CD8-positive, alpha-beta memory T cell (primary cell): Measurements from ENCODE around the gene TVP23A. TPM values are rescaled to one million over a fixed set of nuclear protein-coding genes. Genes with fewer than 3 reads are reported as not detected.

Experiments
- CTCF ChIA-PET: fragments of 350-600 bp; sonication (Branson Sonifier 250); formaldehyde crosslinking; loops from one replicate; lab custom pipeline; 2021; ENCODE audit warnings: antibody characterized with exemption; lab: Charles Lee
- POLR2A ChIA-PET: fragments of 350-600 bp; sonication (Branson Sonifier 250); formaldehyde crosslinking; loops from one replicate; lab custom pipeline; 2021; ENCODE audit warnings: antibody characterized with exemption; lab: Charles Lee
- DNase-seq, 5 donors: peaks; one replicate each; pipeline versions ENCODE4 v3.0.0 to v3.0.0-alpha.2; 2020 to 2022; ENCODE audit warnings: mixed read lengths in 1 of 5
- H3K27ac ChIP-seq: one replicate; pipeline ENCODE4 v1.7.0; 2013; ENCODE audit warnings: low read depth, mild to moderate bottlenecking, low read length, moderate library complexity
- H3K27me3 ChIP-seq: 2 replicates; pipeline ENCODE4 v1.7.0; 2013; ENCODE audit warnings: low read length, mild to moderate bottlenecking; ENCODE audit not compliant: insufficient read depth, poor library complexity, severe bottlenecking
- H3K36me3 ChIP-seq: 2 replicates; pipeline ENCODE4 v1.7.0; 2013; ENCODE audit warnings: mild to moderate bottlenecking, low read length, moderate library complexity; ENCODE audit not compliant: insufficient read depth
- H3K4me1 ChIP-seq: 2 replicates; pipeline ENCODE4 v1.7.0; 2013; ENCODE audit warnings: mild to moderate bottlenecking, low read length, moderate library complexity; ENCODE audit not compliant: insufficient read depth
- H3K4me3 ChIP-seq: 2 replicates; pipeline ENCODE4 v1.7.0; 2013; ENCODE audit warnings: mild to moderate bottlenecking, low read length
- H3K9me3 ChIP-seq: 2 replicates; pipeline ENCODE4 v1.7.0; 2013; ENCODE audit warnings: mild to moderate bottlenecking, low read length
- H3K27ac Mint-ChIP-seq, 8 donors: one replicate each; pipeline ENCODE4 v1.8.0; 2020 to 2021; ENCODE audit warnings: mixed read lengths in 8 of 8, mild to moderate bottlenecking in 6 of 8, inconsistent platforms in 3 of 8, moderate library complexity in 3 of 8
- H3K27me3 Mint-ChIP-seq, 2 donors: one replicate each; pipeline ENCODE4 v1.8.0; 2020 to 2021; ENCODE audit warnings: mixed read lengths in 2 of 2, mild to moderate bottlenecking in 1 of 2, moderate library complexity in 1 of 2
- H3K36me3 Mint-ChIP-seq, 3 donors: one replicate each; pipeline ENCODE4 v1.8.0; 2020 to 2021; ENCODE audit warnings: mixed read lengths in 3 of 3, inconsistent platforms in 1 of 3, mild to moderate bottlenecking in 1 of 3
- H3K4me1 Mint-ChIP-seq, 3 donors: one replicate each; pipeline ENCODE4 v1.8.0; 2020 to 2021; ENCODE audit warnings: mixed read lengths in 3 of 3, inconsistent platforms in 1 of 3, mild to moderate bottlenecking in 1 of 3
- H3K4me3 Mint-ChIP-seq, 7 donors: one replicate each; pipeline ENCODE4 v1.8.0; 2020 to 2021; ENCODE audit warnings: mixed read lengths in 7 of 7, mild to moderate bottlenecking in 6 of 7, moderate library complexity in 4 of 7, inconsistent platforms in 2 of 7
- H3K9me3 Mint-ChIP-seq, 5 donors: one replicate each; pipeline ENCODE4 v1.8.0; 2020 to 2022; ENCODE audit warnings: mixed read lengths in 5 of 5, mild to moderate bottlenecking in 3 of 5, moderate library complexity in 2 of 5, inconsistent platforms in 1 of 5
- polyA plus RNA-seq: library from polyadenylated mRNA; unstranded; fragments of 300-500 nt; fragmentation: Illumina TruSeq; gene quantifications from one replicate; pipeline ENCODE4 v1.2.3, GENCODE V29; 2021
- total RNA-seq, 2 experiments: library from RNA; stranded (reverse); gene quantifications; one replicate each; pipeline ENCODE4 v1.2.3, GENCODE V29; 2021

The TVP23A gene
- total and polyA plus RNA-seq, 3 experiments from 2014 or later = 0.26 TPM; not detected in 2

DNA sequence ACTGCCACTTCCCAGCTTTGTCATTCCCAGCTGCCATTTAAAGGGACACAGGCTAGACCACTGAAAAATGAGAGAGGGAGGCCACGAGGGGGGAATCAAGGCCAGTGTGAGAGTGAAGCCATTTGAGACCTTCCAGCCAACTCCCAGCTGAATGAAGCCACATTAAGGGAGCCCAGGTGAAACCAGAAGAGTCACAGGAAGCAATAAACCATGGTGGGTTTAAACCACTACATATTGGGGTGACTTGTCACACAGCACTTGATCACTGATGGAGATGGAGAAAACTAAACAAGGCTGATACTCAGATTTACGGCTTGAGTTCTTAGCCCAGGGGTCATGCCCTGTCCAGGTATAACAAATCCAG, 77.8 kb downstream of the TVP23A start:
- peak in 1 of 5 donors; percentile 13 for DNase-seq
- Mint-ChIP-seq H3K36me3 (peaks cover under 1 to 10% (median 6%) of the 10 kb centered on the region in 3 donors), H3K4me1 (peaks cover 32 to 58% (median 50%) of the 10 kb centered on the region in 3 donors), H3K9me3 (no peaks in the 10 kb centered on the region), H3K27ac (peak overlapping the region in 5 of 8 donors; percentile 19 to 67 (median 45)), H3K4me3 (peak overlapping the region in 3 of 7 donors; percentile 4 to 43 (median 8)), H3K27me3 (no peaks in the 10 kb centered on the region)
- Histone ChIP-seq H3K4me3 (no peak overlapping the region), H3K36me3 (no peaks in the 10 kb centered on the region), H3K27ac (no peak overlapping the region), H3K4me1 (peaks cover 24% of the 10 kb centered on the region), H3K27me3 (no peaks in the 10 kb centered on the region), H3K9me3 (no peaks in the 10 kb centered on the region)
- ChIA-PET POLR2A (interaction anchor here (0.6 to 1.0 kb wide), 2 partner anchors 136 to 227 kb away, joined by 3 to 4 read pairs; partner anchors contain the start of gene CIITA), CTCF (interaction anchor here (6.1 kb wide), 1 partner anchor 225 kb away, joined by 63 read pairs; no protein-coding TSS in a partner anchor)

DNA sequence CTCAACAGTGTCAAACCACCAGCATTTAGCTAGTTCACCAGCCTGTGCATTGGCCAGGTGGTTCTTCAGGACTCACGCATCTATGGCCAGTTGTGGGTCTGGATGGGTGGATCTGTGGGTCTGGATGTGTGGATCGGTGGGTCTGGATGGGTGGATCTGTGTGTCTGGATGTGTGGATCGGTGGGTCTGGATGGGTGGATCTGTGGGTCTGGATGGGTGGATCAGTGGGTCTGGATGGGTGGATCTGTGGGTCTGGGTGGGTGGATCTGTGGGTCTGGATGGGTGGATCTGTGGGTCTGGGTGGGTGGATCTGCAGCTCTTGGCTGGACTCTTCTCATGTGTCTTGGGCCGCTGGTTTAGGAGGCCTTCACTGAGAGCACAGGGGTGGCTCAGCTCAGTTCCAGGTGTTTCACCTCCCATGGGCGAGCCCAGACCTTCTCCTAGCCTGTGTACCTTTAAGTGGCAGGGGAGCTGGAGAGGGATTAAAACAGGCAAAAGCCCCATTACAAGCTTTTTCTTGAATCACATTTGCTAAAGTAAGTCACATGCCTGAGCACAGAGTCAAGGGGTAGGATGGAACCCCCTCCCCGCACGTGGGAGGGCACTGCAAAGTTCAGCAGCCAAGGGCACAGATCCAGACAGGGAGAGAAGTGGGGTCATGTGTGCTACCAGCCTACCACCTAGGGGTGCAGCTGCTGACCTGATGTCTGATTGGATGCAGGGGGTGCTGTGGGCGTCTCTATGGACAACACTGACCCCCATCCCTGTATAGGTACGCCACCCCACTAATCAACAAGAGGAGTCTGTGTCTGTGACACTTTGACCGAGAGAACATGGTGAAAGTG, 78.4 kb downstream of the TVP23A start:
- Mint-ChIP-seq H3K4me3 (peak overlapping the region in 1 of 7 donors; percentile 43), H3K36me3 (peaks cover 0 to 6% (median 5%) of the 10 kb centered on the region in 3 donors), H3K4me1 (peaks cover 27 to 52% (median 44%) of the 10 kb centered on the region in 3 donors), H3K9me3 (no peaks in the 10 kb centered on the region), H3K27ac (peak overlapping the region in 4 of 8 donors; percentile 19 to 67 (median 43)), H3K27me3 (no peaks in the 10 kb centered on the region)
- no peaks in the 10 kb centered on the region for H3K27me3 ChIP-seq
- H3K36me3 ChIP-seq = no peaks in the 10 kb centered on the region
- CTCF ChIA-PET = interaction anchor here (1.4 to 6.1 kb wide), 2 partner anchors 225 to 234 kb away, joined by 3 to 63 read pairs; no protein-coding TSS in a partner anchor
- POLR2A ChIA-PET = interaction anchor here (0.5 to 1.0 kb wide), 3 partner anchors 137 to 1649 kb away, joined by 3 to 4 read pairs (median 3); partner anchors contain the start of genes CIITA and HAPSTR1
- no peak for DNase-seq
- H3K9me3 ChIP-seq = no peaks in the 10 kb centered on the region
- no peak overlapping the region for H3K27ac ChIP-seq
- no peak overlapping the region for H3K4me3 ChIP-seq
- H3K4me1 ChIP-seq = peaks cover 24% of the 10 kb centered on the region

DNA sequence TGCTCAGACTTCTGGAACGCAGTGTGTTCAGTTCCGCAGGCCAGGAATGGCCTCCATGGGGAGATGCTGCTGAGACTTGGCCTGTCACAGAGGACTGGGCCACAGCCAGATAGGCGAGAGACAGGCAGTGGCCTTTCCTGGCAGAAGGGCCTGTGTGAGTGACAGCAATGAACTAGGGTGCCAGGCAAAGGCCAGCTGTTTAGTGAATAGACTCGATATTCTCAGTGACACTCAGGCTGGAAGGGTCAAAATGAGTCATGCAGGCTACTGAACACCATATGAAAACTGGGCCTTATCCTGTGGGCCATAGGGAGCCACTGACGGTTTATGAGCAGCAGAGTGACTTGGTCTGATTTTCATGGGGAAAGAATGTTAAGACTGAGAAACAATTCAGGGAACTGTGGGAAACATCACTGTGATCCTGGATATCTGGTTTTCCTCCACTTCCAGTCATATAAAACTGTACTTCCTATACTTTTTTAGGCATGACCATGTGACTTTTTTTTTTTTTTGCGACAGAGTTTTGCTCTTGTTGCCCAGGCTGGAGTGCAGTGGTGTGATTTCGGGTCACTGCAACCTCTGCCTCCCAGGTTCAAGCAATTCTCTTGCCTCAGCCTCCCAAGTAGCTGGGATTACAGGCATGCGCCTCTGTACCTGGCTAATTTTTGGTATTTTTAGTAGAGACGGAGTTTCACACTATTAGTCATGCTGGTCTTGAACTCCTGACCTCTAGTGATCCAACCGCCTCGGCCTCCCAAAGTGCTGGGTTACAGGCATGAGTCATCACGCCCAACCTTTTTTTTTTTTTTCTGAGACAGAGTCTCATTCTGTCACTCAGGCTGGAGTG, 80.1 kb downstream of the TVP23A start:
- Mint-ChIP-seq H3K9me3 (no peaks in the 10 kb centered on the region), H3K36me3 (peaks cover 0 to under 1% (median 0%) of the 10 kb centered on the region in 3 donors), H3K27me3 (no peaks in the 10 kb centered on the region), H3K27ac (peak overlapping the region in 2 of 8 donors; percentile 63 to 79), H3K4me3 (no peak overlapping the region), H3K4me1 (peaks cover 20 to 40% (median 33%) of the 10 kb centered on the region in 3 donors)
- ChIA-PET POLR2A (interaction anchor here (0.6 kb wide), 1 partner anchor 427 kb away, joined by 3 read pairs; no protein-coding TSS in a partner anchor), CTCF (interaction anchor here (1.1 to 6.1 kb wide), 6 partner anchors 7 to 481 kb away, joined by 3 to 63 read pairs (median 7); no protein-coding TSS in a partner anchor)
- no peak overlapping the region for H3K27ac ChIP-seq
- H3K4me3 ChIP-seq = no peak overlapping the region
- H3K27me3 ChIP-seq = no peaks in the 10 kb centered on the region
- H3K9me3 ChIP-seq = no peaks in the 10 kb centered on the region
- H3K36me3 ChIP-seq = no peaks in the 10 kb centered on the region
- DNase-seq = peak in 2 of 5 donors; percentile 19 to 58
- peaks cover 14% of the 10 kb centered on the region for H3K4me1 ChIP-seq

DNA sequence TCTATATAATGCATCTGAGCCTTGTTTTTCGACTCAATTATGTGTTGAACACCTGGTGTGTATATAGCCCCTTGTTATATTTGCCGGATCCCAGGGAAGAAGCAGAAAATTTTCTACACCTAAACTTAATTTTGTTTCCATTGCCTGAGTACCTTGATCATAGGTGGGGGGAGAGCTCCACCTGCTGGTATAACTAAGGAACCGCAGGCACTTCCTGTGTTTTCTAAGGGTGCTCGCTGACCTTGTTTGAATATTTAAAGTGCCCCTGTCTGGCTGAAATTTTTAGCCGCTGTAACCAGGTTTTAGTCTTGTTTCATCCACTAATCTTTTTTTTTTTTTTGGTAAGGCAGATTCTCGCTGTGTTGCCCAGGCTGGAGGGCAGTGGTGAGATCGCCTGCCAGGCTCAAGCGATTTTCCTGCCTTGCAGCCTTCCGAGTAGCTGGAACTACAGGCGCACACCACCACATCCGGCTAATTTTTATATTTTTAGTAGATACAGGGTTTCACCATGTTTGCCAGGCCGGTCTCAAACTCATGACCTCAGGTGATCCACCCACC, 81.4 kb downstream of the TVP23A start:
- Histone ChIP-seq H3K27me3 (no peaks in the 10 kb centered on the region), H3K4me3 (peak overlapping the region; percentile 21), H3K4me1 (peaks cover 10% of the 10 kb centered on the region), H3K27ac (no peak overlapping the region), H3K9me3 (no peaks in the 10 kb centered on the region), H3K36me3 (no peaks in the 10 kb centered on the region)
- ChIA-PET CTCF (interaction anchor here (0.7 to 6.1 kb wide), 12 partner anchors 8 to 990 kb away, joined by 3 to 63 read pairs (median 4); no protein-coding TSS in a partner anchor), POLR2A (interaction anchor here (0.6 to 0.7 kb wide), 4 partner anchors 16 to 935 kb away, joined by 3 to 9 read pairs (median 4); no protein-coding TSS in a partner anchor)
- DNase-seq = peak; percentile 47 to 80 (median 70)
- Mint-ChIP-seq H3K27me3 (no peaks in the 10 kb centered on the region), H3K36me3 (peaks cover 0 to 5% (median 0%) of the 10 kb centered on the region in 3 donors), H3K4me1 (peaks cover 15 to 34% (median 26%) of the 10 kb centered on the region in 3 donors), H3K27ac (peak overlapping the region; percentile 32 to 92 (median 76)), H3K4me3 (peak overlapping the region in 6 of 7 donors; percentile 55 to 81 (median 76)), H3K9me3 (peaks cover 0 to 4% (median 0%) of the 10 kb centered on the region in 5 donors)

DNA sequence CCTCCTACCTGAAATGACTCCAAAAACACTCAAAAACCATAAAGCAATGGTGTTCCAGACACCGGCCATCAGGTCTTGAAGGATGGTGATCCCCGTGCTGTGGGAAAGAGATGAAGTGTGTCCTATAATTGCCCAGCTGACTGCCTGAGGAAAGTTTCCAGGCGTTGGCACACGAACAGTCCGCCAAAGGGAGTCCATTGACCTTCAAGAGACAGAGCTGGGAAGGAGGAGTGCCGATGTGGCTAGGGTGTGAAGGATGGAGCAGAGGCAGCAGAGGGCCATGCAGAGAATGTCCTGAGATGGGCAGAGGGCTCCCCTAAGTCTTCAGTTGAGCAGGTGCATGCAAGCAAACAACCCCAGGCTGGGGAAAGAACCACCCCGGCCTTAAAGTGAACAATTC, 86.8 kb downstream of the TVP23A start:
- Histone ChIP-seq H3K36me3 (no peaks in the 10 kb centered on the region), H3K9me3 (no peaks in the 10 kb centered on the region), H3K4me3 (no peak overlapping the region), H3K27ac (no peak overlapping the region), H3K27me3 (no peaks in the 10 kb centered on the region), H3K4me1 (no peaks in the 10 kb centered on the region)
- ChIA-PET CTCF (interaction anchor here (0.9 to 2.1 kb wide), 2 partner anchors 216 to 218 kb away, joined by 3 to 5 read pairs; no protein-coding TSS in a partner anchor), POLR2A (no interaction called here)
- Mint-ChIP-seq H3K4me1 (no peaks in the 10 kb centered on the region), H3K36me3 (peaks cover 0 to 5% (median 1%) of the 10 kb centered on the region in 3 donors), H3K4me3 (no peak overlapping the region), H3K27ac (no peak overlapping the region), H3K9me3 (peaks cover 0 to 4% (median 0%) of the 10 kb centered on the region in 5 donors), H3K27me3 (no peaks in the 10 kb centered on the region)
- DNase-seq = no peak

DNA sequence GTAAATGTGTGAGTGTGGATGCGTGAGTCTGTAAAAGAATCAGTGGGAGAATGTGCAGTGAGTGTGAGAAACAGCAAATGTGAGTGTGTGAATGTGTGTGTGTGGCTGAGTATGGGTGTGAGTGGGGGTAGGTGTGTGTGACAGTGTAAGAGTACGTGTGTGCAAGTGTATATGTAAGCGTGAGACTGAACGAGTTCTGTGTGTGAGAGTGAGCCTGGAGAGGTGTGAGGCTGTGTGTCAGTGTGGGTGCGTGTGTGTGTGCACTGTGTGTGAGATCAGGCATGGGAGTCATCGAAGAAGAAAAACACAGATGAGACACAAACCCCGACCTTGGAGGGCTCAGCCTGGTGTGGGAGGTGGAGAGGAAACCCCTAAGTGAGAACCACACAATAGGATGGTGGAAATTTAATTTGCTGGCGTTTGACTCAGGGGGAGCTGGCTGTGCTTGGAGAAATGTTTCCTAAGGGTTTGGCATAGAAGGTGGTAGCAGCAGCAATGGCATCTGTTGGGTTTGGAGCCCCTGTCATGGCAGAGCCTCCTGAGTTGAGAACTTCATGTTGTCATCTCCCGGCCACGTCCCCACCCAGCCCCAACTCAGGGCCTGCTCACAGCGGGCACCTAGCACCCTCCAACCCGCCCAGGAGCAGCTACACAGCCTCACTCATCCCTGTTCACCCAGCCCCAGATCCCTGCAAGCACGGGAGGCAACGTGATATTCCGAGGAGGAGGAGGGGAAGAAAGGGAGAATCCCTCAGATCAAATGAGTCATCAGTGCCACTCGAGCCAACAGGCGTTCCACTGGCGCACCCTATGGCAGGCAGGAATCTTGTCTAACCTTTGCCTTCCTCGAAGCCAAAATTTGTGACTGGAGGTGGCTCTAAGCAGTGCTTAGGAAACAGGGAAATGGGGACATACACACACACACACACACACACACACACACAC, 89.2 kb downstream of the TVP23A start:
- no peaks in the 10 kb centered on the region for H3K27me3 Mint-ChIP-seq
- H3K4me3 ChIP-seq = no peak overlapping the region
- H3K4me3 Mint-ChIP-seq = no peak overlapping the region
- no peaks in the 10 kb centered on the region for H3K27me3 ChIP-seq
- peaks cover 0 to 5% (median 1%) of the 10 kb centered on the region in 3 donors for H3K36me3 Mint-ChIP-seq
- H3K9me3 ChIP-seq = no peaks in the 10 kb centered on the region
- H3K36me3 ChIP-seq = no peaks in the 10 kb centered on the region
- H3K9me3 Mint-ChIP-seq = peaks cover 0 to 4% (median 0%) of the 10 kb centered on the region in 5 donors
- no peak overlapping the region for H3K27ac Mint-ChIP-seq
- H3K27ac ChIP-seq = no peak overlapping the region
- CTCF ChIA-PET = no interaction called here
- no peak for DNase-seq
- no peaks in the 10 kb centered on the region for H3K4me1 Mint-ChIP-seq
- POLR2A ChIA-PET = no interaction called here
- no peaks in the 10 kb centered on the region for H3K4me1 ChIP-seq
